DOHH2 (cell line): Measurements from ENCODE around the gene ZSWIM8.

Experiments used
- H3F3A ChIP-seq: fragments of 200-600 bp; sonication (generic), shearing (Covaris generic); 2 replicates; pipeline ENCODE4 v1.6.0; 2016; ENCODE audit warnings: antibody characterized with exemption, mild to moderate bottlenecking; ENCODE audit not compliant: control insufficient read depth, insufficient read depth
- H3K27ac ChIP-seq: fragments of 200-600 bp; sonication (generic); 2 replicates; pipeline ENCODE4 v1.5.1; 2014; ENCODE audit warnings: low read depth, mild to moderate bottlenecking, low read length, moderate library complexity
- H3K27me3 ChIP-seq: fragments of 200-600 bp; sonication (generic); 2 replicates; pipeline ENCODE4 v1.6.1; 2014; ENCODE audit warnings: mild to moderate bottlenecking, low read length, mixed read lengths; ENCODE audit not compliant: control insufficient read depth
- H3K36me3 ChIP-seq: fragments of 200-600 bp; sonication (generic); 2 replicates; pipeline ENCODE4 v1.6.1; 2014; ENCODE audit warnings: mild to moderate bottlenecking, low read length, moderate library complexity, mixed read lengths; ENCODE audit not compliant: control insufficient read depth
- H3K4me1 ChIP-seq: fragments of 200-600 bp; sonication (generic); 2 replicates; pipeline ENCODE4 v1.6.1; 2014; ENCODE audit warnings: mild to moderate bottlenecking, low read length, mixed read lengths; ENCODE audit not compliant: control insufficient read depth
- H3K4me2 ChIP-seq: fragments of 200-600 bp; sonication (generic); 2 replicates; pipeline ENCODE4 v1.6.0; 2014; ENCODE audit warnings: mild to moderate bottlenecking, low read length, moderate library complexity
- H3K4me3 ChIP-seq: fragments of 200-600 bp; sonication (generic); 2 replicates; pipeline ENCODE4 v1.5.1; 2014; ENCODE audit warnings: mild to moderate bottlenecking, low read length, mixed read lengths
- H3K79me2 ChIP-seq: fragments of 200-600 bp; sonication (generic); 2 replicates; pipeline ENCODE4 v1.6.1; 2014; ENCODE audit warnings: mild to moderate bottlenecking, low read length, mixed read lengths; ENCODE audit not compliant: control insufficient read depth
- H3K9me2 ChIP-seq: fragments of 200-600 bp; sonication (generic); replicated peaks from 2 replicates; pipeline ENCODE4 v1.6.1; 2014; ENCODE audit warnings: mild to moderate bottlenecking, low read length, mixed read lengths; ENCODE audit not compliant: control insufficient read depth
- H3K9me3 ChIP-seq: fragments of 200-600 bp; sonication (generic); 2 replicates; pipeline ENCODE4 v1.6.1; 2014; ENCODE audit warnings: antibody characterized with exemption, low read length, mixed read lengths; ENCODE audit not compliant: control insufficient read depth, insufficient read depth
- H4K20me1 ChIP-seq: fragments of 200-600 bp; sonication (generic); 2 replicates; pipeline ENCODE4 v1.6.0; 2014; ENCODE audit warnings: low read depth, mild to moderate bottlenecking, antibody characterized with exemption, low read length, moderate library complexity; ENCODE audit not compliant: control insufficient read depth, insufficient read depth
- CTCF ChIP-seq: fragments of 200-600 bp; sonication (generic); IDR thresholded peaks from one replicate; pipeline ENCODE4 v1.5.1; 2014; ENCODE audit warnings: antibody characterized with exemption, mild to moderate bottlenecking, low read depth, low read length; ENCODE audit not compliant: poor library complexity, severe bottlenecking
- EZH2phosphoT487 ChIP-seq: fragments of 200-600 bp; sonication (generic); IDR thresholded peaks from 2 replicates; pipeline ENCODE4 v1.6.1; 2017; ENCODE audit warnings: borderline replicate concordance, mild to moderate bottlenecking, antibody characterized with exemption, low read length, moderate library complexity, mixed read lengths

The ZSWIM8 gene

GRCh38 chr10:73774637-73775036 is 10.8 kb upstream of the ZSWIM8 start:
- H4K20me1 ChIP-seq = peaks cover 4% of the 10 kb centered on the region; the same call in 1 of the 2 replicates
- H3K79me2 ChIP-seq = peaks cover 72% of the 10 kb centered on the region
- H3F3A ChIP-seq = peaks cover 18% of the 10 kb centered on the region
- no peak overlapping the region for H3K27ac ChIP-seq
- TF ChIP-seq CTCF (no peak), EZH2phosphoT487 (no peak)
- peaks cover 33% of the 10 kb centered on the region for H3K4me1 ChIP-seq
- peaks cover 86% of the 10 kb centered on the region for H3K36me3 ChIP-seq
- H3K9me2 ChIP-seq = no peaks in the 10 kb centered on the region
- H3K9me3 ChIP-seq = no peaks in the 10 kb centered on the region
- peak overlapping the region; percentile 74 for H3K4me2 ChIP-seq
- peak overlapping the region; percentile 95 for H3K4me3 ChIP-seq
- H3K27me3 ChIP-seq = no peaks in the 10 kb centered on the region

- peaks cover 50% of the 10 kb centered on the region for H3K4me1 ChIP-seq
- peaks cover 98% of the 10 kb centered on the region for H3K79me2 ChIP-seq
- peaks cover 8% of the 10 kb centered on the region; the same call in 1 of the 2 replicates for H4K20me1 ChIP-seq
- H3K9me3 ChIP-seq = no peaks in the 10 kb centered on the region
- no peaks in the 10 kb centered on the region for H3K27me3 ChIP-seq
- peaks cover 26% of the 10 kb centered on the region for H3F3A ChIP-seq
- H3K4me2 ChIP-seq = no peak overlapping the region
- H3K27ac ChIP-seq = no peak overlapping the region
- TF ChIP-seq EZH2phosphoT487 (no peak), CTCF (no peak)
- H3K9me2 ChIP-seq = no peaks in the 10 kb centered on the region
- H3K4me3 ChIP-seq = no peak overlapping the region
- peaks cover 68% of the 10 kb centered on the region for H3K36me3 ChIP-seq
Measured at GRCh38 chr10:73779018-73779417, 6.4 kb upstream of the ZSWIM8 start.

GRCh38 chr10:73779539-73780197 is 5.7 kb upstream of the ZSWIM8 start:
- H3K4me3 ChIP-seq = peak overlapping the region; percentile 85
- peaks cover 54% of the 10 kb centered on the region for H3K4me1 ChIP-seq
- no peak for TF ChIP-seq CTCF
- TF ChIP-seq EZH2phosphoT487 = no peak
- no peaks in the 10 kb centered on the region for H3K27me3 ChIP-seq
- H3K36me3 ChIP-seq = peaks cover 63% of the 10 kb centered on the region
- peaks cover 31% of the 10 kb centered on the region for H3F3A ChIP-seq
- no peaks in the 10 kb centered on the region for H3K9me2 ChIP-seq
- H3K4me2 ChIP-seq = peak overlapping the region; percentile 96
- H3K27ac ChIP-seq = peak overlapping the region; percentile 2
- H3K9me3 ChIP-seq = no peaks in the 10 kb centered on the region
- peaks cover 98% of the 10 kb centered on the region for H3K79me2 ChIP-seq
- H4K20me1 ChIP-seq = peaks cover 8% of the 10 kb centered on the region; the same call in 1 of the 2 replicates
